Ovary (tissue), 9 donors: ENCODE measurements around the gene KLF1. TPM values are rescaled to one million over a fixed set of nuclear protein-coding genes. Genes with fewer than 3 reads are reported as not detected.
A peak's percentile ranks its signal among the peaks of the same experiment; 100 is the strongest.

Experiments
- DNase-seq, 5 donors: peaks; one replicate each; pipeline ENCODE4 v3.0.0-alpha.2; 2019 to 2020
- H3K27ac ChIP-seq, 2 donors: fragments of 200-600 bp; one replicate each; pipeline versions ENCODE4 v1.5.1 to v1.8.0; 2019 to 2022
- H3K27me3 ChIP-seq: fragments of 200-600 bp; one replicate; pipeline ENCODE4 v1.8.0; 2022
- H3K36me3 ChIP-seq: fragments of 200-600 bp; sonication (generic); one replicate; pipeline ENCODE4 v1.5.1; 2019
- H3K4me1 ChIP-seq: one replicate; pipeline ENCODE4 v1.8.1; 2013; ENCODE audit warnings: mild to moderate bottlenecking, moderate library complexity; ENCODE audit not compliant: insufficient read depth
- H3K4me3 ChIP-seq: fragments of 200-600 bp; sonication (generic); one replicate; pipeline ENCODE4 v1.5.1; 2017
- H3K9me3 ChIP-seq, 2 donors: fragments of 200-600 bp in 1 of 2; sonication (generic) in 1 of 2; one replicate each; pipeline versions ENCODE4 v1.5.1 to v1.8.1; 2013 to 2019; ENCODE audit warnings: mild to moderate bottlenecking in 1 of 2, moderate library complexity in 1 of 2
- CTCF ChIP-seq, 3 donors: fragments of 450-650 bp in 2 of 3; fragments of 200-600 bp in 1 of 3; IDR thresholded peaks; one replicate each; pipeline versions ENCODE4 v1.5.1 to v1.8.0; 2016 to 2022; ENCODE audit warnings: antibody characterized with exemption in 3 of 3, mild to moderate bottlenecking in 1 of 3
- EP300 ChIP-seq: sonication (generic); formaldehyde crosslinking; IDR thresholded peaks from one replicate; pipeline ENCODE4 v1.6.1; 2017; ENCODE audit warnings: antibody characterized with exemption
- POLR2A ChIP-seq: fragments of 450-650 bp; IDR thresholded peaks from one replicate; pipeline ENCODE4 v1.6.1; 2017; ENCODE audit warnings: antibody characterized with exemption, mild to moderate bottlenecking, moderate library complexity
- WGBS, 3 donors: extraction: QIAGEN DNeasy Blood & Tissue Kit in 1 of 3; methylation state at CpG; one replicate each; pipeline versions ENCODE4 v1.1.5 to v1.1.7; 2013 to 2017; 5-methylcytosine and 5-hydroxymethylcytosine counted together
- intact Hi-C, 4 donors: fragments of 100-400 bp; cut with DNase I; formaldehyde crosslinking; loops; one replicate each; pipeline versions ENCODE4 v1.11.0 to v1.15.1; 2022 to 2023
- polyA plus RNA-seq, 2 donors: library from polyadenylated mRNA; stranded (reverse); fragments of 200-250 nt in 1 of 2; fragments of 350-450 nt in 1 of 2; fragmentation: Illumina TruSeq in 1 of 2; extraction: RNeasy Lipid Tissue Mini Kit (QIAGEN cat#74804) in 1 of 2; gene quantifications; one replicate each; pipeline ENCODE4 v1.2.3, GENCODE V29; 2013 to 2014
- total RNA-seq, 7 donors: library from RNA; depleted of rRNA in 2 of 7; stranded (reverse); fragments of >200 nt in 2 of 7; fragmentation: NEBNext Ultra II Directional in 3 of 7; extraction: Animal tissue kit (Norgen Biotek cat#: 25700) in 3 of 7; gene quantifications; one replicate each; pipeline versions ENCODE4 v1.1.0 to v1.2.4, GENCODE V29; 2016 to 2023
- donor health status: DM: no; HTN: no; CAD: no; lungs with moderate emphysema.
- donor health status: DM: no; HTN: no; CAD: no.
- donor health status: Bipolar disorder and iron deficiency.
- donor health status: DM: yes; HTN: yes; CAD: no.
- donor health status: DM: no; HTN: no; CAD: no.
- donor health status: DM: yes; HTN: yes; CAD: no.

The KLF1 gene
- total and polyA plus RNA-seq, 9 donors = 0.13 TPM; not detected in 8

- no peak for TF ChIP-seq CTCF (IDR thresholded peaks at IDR 0.05)
- no peak for TF ChIP-seq EP300
- TF ChIP-seq POLR2A = no peak
- Histone ChIP-seq H3K4me1 (peaks cover 5% of the 10 kb centered on the region), H3K36me3 (no peaks in the 10 kb centered on the region), H3K9me3 (no peaks in the 10 kb centered on the region), H3K27me3 (peaks cover 8% of the 10 kb centered on the region), H3K4me3 (no peak overlapping the region), H3K27ac (no peak overlapping the region)
- WGBS, 3 donors = 15 to 18% (median 15%) methylated on average over 43 of the region's 43 CpGs
- DNase-seq = peak in 3 of 5 donors; percentile 43 to 70 (median 64)
- intact Hi-C loops = no loop called here
Measured at GRCh38 chr19:12840091-12841079, 46.6 kb downstream of the KLF1 start.

GRCh38 chr19:12838886-12839756 lies 47.9 kb downstream of the KLF1 start:
- Histone ChIP-seq H3K4me1 (peaks cover 5% of the 10 kb centered on the region), H3K9me3 (no peaks in the 10 kb centered on the region), H3K27ac (no peak overlapping the region), H3K27me3 (peaks cover 9% of the 10 kb centered on the region), H3K36me3 (no peaks in the 10 kb centered on the region), H3K4me3 (no peak overlapping the region)
- no peak for DNase-seq
- intact Hi-C loops = no loop called here
- WGBS, 3 donors = 19 to 26% (median 24%) methylated on average over 19 to 21 of the region's 21 CpGs
- no peak for TF ChIP-seq CTCF (IDR thresholded peaks at IDR 0.05)
- TF ChIP-seq POLR2A = no peak
- no peak for TF ChIP-seq EP300

GRCh38 chr19:12838182-12838885 lies 48.7 kb downstream of the KLF1 start, which contains the start of gene MAST1:
MAST1 (plus strand) TSS chr19:12838515; CDS start chr19:12838573, 58 bp downstream.
- Histone ChIP-seq H3K27ac (no peak within 1 kb of the TSS), H3K9me3 (no peaks in the 10 kb centered on the region), H3K27me3 (peaks cover 13% of the 10 kb centered on the region), H3K4me1 (peaks cover 5% of the 10 kb centered on the region), H3K36me3 (no peaks in the 10 kb centered on the region), H3K4me3 (no peak within 1 kb of the TSS)
- intact Hi-C loops = no loop called here
- WGBS, 3 donors = 1% methylated on average over 34 to 69 of the region's 69 CpGs
- TF ChIP-seq POLR2A = no peak
- no peak for TF ChIP-seq CTCF (IDR thresholded peaks at IDR 0.05)
- no peak for TF ChIP-seq EP300
- no peak for DNase-seq

GRCh38 chr19:12837225-12837624 lies 49.8 kb downstream of the KLF1 start:
- Histone ChIP-seq H3K9me3 (no peaks in the 10 kb centered on the region), H3K27me3 (peaks cover 13% of the 10 kb centered on the region), H3K4me1 (peaks cover 5% of the 10 kb centered on the region), H3K36me3 (no peaks in the 10 kb centered on the region), H3K4me3 (no peak overlapping the region), H3K27ac (no peak overlapping the region)
- intact Hi-C loops = no loop called here
- TF ChIP-seq POLR2A (no peak), EP300 (no peak), CTCF (IDR thresholded peaks at IDR 0.05) (no peak)
- no peak for DNase-seq
- WGBS, 3 donors = 67 to 74% (median 72%) methylated on average over 4 of the region's 4 CpGs
